K562 treated with DMSO at 1 percent for 4 hours (cell line): ENCODE measurements around the gene NLK. TPM values are rescaled to one million over a fixed set of nuclear protein-coding genes. Genes with fewer than 3 reads are reported as not detected.

Experiments used
- total RNA-seq: library from RNA; unstranded; fragments of 300-600 nt; gene quantifications from 2 replicates; pipeline ENCODE4 v1.2.3, GENCODE V29; 2022; ENCODE audit not compliant: insufficient read depth

NLK gene
- 16.3 and 21.9 TPM in 2 replicates for total RNA-seq

DNA sequence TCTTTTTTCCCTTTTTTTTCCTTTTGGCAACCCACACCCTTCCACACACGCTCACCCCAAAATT lies at the start of gene NLK:
Gene NLK, plus strand, starts transcription at position 21 of the 64 bp plus-strand sequence. CDS start 197 bp downstream, outside the sequence.

Other genes starting within 250 kb of the NLK start
- gene NOS2, start 242.1 kb upstream of the NLK start, total RNA-seq: not detected in 2 replicates
- 1.5 and 4.7 TPM in 2 replicates for gene LYRM9, start 149.3 kb upstream of the NLK start, total RNA-seq